Hepatocyte (in vitro differentiated cells): ENCODE data around the gene CHST8. TPM values are rescaled to one million over a fixed set of nuclear protein-coding genes. Genes with fewer than 3 reads are reported as not detected.
"Not testable (repeated sequence)": the region's sequence is repeated elsewhere in the genome, so short reads cannot be mapped to it uniquely, and the experiment has no call there.

ENCODE experiments used
- DNase-seq: peaks from one replicate; pipeline ENCODE4 v3.0.0-alpha.2; 2016; ENCODE audit warnings: low spot score
- H2AFZ ChIP-seq: fragments of 200-600 bp; sonication (generic); 2 replicates; pipeline ENCODE4 v1.6.0; 2016; ENCODE audit warnings: antibody characterized with exemption, mild to moderate bottlenecking
- H3K27ac ChIP-seq: fragments of 200-600 bp; sonication (generic); 2 replicates; pipeline ENCODE4 v1.5.1; 2016; ENCODE audit warnings: mild to moderate bottlenecking
- H3K27me3 ChIP-seq: fragments of 200-600 bp; sonication (generic); 2 replicates; pipeline ENCODE4 v1.6.1; 2016
- H3K36me3 ChIP-seq: fragments of 200-600 bp; sonication (generic); replicated peaks from 2 replicates; pipeline ENCODE4 v1.5.1; 2016; ENCODE audit warnings: low read depth; ENCODE audit not compliant: insufficient read depth
- H3K4me1 ChIP-seq: fragments of 200-600 bp; sonication (generic); 2 replicates; pipeline ENCODE4 v1.5.1; 2016; ENCODE audit warnings: mild to moderate bottlenecking, moderate library complexity; ENCODE audit not compliant: insufficient read depth
- H3K4me2 ChIP-seq: fragments of 200-600 bp; sonication (generic); 2 replicates; pipeline ENCODE4 v1.6.0; 2016
- H3K4me3 ChIP-seq: fragments of 200-600 bp; sonication (generic); 2 replicates; pipeline ENCODE4 v1.5.1; 2016; ENCODE audit warnings: mild to moderate bottlenecking
- H3K79me2 ChIP-seq: fragments of 200-600 bp; sonication (generic); 2 replicates; pipeline ENCODE4 v1.6.0; 2017; ENCODE audit warnings: mild to moderate bottlenecking
- H3K9me2 ChIP-seq: fragments of 200-600 bp; sonication (generic); replicated peaks from 2 replicates; pipeline ENCODE4 v1.6.0; 2017; ENCODE audit warnings: mild to moderate bottlenecking; ENCODE audit not compliant: insufficient read depth
- H3K9me3 ChIP-seq: fragments of 200-600 bp; sonication (generic); 2 replicates; pipeline ENCODE4 v1.5.1; 2016; ENCODE audit warnings: low read depth, mild to moderate bottlenecking
- H4K20me1 ChIP-seq: fragments of 200-600 bp; sonication (generic); 2 replicates; pipeline ENCODE4 v1.6.0; 2016; ENCODE audit warnings: mild to moderate bottlenecking; ENCODE audit not compliant: insufficient read depth, poor library complexity, severe bottlenecking
- EZH2 ChIP-seq: fragments of 200-600 bp; sonication (generic); IDR thresholded peaks from 2 replicates; pipeline ENCODE4 v1.6.1; 2016; ENCODE audit warnings: antibody characterized with exemption, mild to moderate bottlenecking, borderline replicate concordance
- EZH2phosphoT487 ChIP-seq: fragments of 200-600 bp; sonication (generic); IDR thresholded peaks from one replicate; pipeline ENCODE4 v1.6.1; 2018; ENCODE audit warnings: antibody characterized with exemption, mild to moderate bottlenecking, low read depth, moderate library complexity; ENCODE audit not compliant: unreplicated experiment, severe bottlenecking
- WGBS: methylation state at CpG from one replicate; pipeline ENCODE4 v1.1.6; 2016; ENCODE audit warnings: low lambda C conversion rate; ENCODE audit errors: missing lambda C conversion rate; 5-methylcytosine and 5-hydroxymethylcytosine counted together
- polyA plus RNA-seq: library from polyadenylated mRNA; unstranded; fragments of >200 nt; fragmentation: Nextera tagmentation; extraction: Ambion mirVana; gene quantifications from 2 replicates; pipeline ENCODE4 v1.2.1, GENCODE V29; 2016
- total RNA-seq: library from RNA; depleted of rRNA; stranded (reverse); fragments of >200 nt; gene quantifications from 2 replicates; pipeline ENCODE4 v1.2.3, GENCODE V29; 2014
- TF ChIP-seq, protein P1 (sequence below): fragments of 200-600 bp; sonication (generic); IDR thresholded peaks from 2 replicates; pipeline ENCODE4 v1.5.1; 2016; ENCODE audit warnings: antibody characterized with exemption, mild to moderate bottlenecking; ENCODE audit not compliant: poor library complexity

The CHST8 gene
- total and polyA plus RNA-seq, 2 experiments from 2014 or later, result 0.07 to 0.89 TPM

DNA sequence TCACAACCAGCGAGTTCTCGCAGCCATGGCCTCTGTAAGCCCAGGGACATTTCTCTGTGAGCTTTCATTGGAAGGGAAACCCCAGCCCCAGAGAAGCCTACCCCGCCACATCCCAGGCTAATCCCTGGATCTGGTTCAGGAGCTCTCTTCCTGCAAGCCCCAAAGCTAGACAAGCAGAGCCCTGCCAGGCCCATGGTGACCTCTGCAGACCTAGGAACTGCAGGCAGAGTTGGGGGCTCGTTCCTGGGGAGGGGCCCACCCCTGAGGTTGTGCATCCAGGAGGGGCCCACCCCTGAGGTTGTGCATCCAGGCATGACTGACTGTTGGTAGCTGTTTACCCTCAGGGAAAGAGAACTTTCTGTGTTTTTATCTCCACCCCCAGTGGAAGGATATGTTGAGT, 196.7 kb downstream of the CHST8 start:
- Histone ChIP-seq H3K4me2 (no peak overlapping the region), H3K9me3 (no peaks in the 10 kb centered on the region), H3K27ac (no peak overlapping the region), H3K27me3 (no peaks in the 10 kb centered on the region), H3K36me3 (no peaks in the 10 kb centered on the region), H4K20me1 (no peaks in the 10 kb centered on the region), H3K4me3 (no peak overlapping the region), H3K9me2 (no peaks in the 10 kb centered on the region), H2AFZ (no peak overlapping the region), H3K79me2 (no peaks in the 10 kb centered on the region), H3K4me1 (peaks cover 6% of the 10 kb centered on the region)
- DNase-seq, result no peak
- 82% methylated on average over 4 of the region's 4 CpGs for WGBS
- no peak for TF ChIP-seq EZH2phosphoT487
- TF ChIP-seq, protein P1, sequence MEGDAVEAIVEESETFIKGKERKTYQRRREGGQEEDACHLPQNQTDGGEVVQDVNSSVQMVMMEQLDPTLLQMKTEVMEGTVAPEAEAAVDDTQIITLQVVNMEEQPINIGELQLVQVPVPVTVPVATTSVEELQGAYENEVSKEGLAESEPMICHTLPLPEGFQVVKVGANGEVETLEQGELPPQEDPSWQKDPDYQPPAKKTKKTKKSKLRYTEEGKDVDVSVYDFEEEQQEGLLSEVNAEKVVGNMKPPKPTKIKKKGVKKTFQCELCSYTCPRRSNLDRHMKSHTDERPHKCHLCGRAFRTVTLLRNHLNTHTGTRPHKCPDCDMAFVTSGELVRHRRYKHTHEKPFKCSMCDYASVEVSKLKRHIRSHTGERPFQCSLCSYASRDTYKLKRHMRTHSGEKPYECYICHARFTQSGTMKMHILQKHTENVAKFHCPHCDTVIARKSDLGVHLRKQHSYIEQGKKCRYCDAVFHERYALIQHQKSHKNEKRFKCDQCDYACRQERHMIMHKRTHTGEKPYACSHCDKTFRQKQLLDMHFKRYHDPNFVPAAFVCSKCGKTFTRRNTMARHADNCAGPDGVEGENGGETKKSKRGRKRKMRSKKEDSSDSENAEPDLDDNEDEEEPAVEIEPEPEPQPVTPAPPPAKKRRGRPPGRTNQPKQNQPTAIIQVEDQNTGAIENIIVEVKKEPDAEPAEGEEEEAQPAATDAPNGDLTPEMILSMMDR, result no peak
- TF ChIP-seq EZH2, result no peak

DNA sequence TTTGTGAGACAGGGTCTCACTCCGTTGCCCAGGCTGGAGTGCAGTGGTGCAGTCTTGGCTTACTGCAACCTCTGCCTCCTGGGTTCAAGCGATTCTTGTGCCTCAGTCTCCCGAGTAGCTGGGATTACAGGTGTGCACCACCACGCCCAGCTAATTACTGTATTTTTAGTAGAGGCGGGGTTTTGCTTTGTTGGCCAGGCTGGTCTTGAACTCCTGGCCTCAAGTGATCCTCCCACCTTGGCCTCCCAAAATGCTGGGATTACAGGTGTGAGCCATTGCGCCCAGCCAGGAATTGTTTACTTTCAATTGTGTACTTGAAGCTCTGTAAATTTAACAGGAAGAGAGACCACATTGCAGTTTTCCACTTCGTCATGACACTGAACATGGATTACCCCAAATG, 197.3 kb downstream of the CHST8 start:
- not testable (repeated sequence) for H3K27me3 ChIP-seq, H3K4me1 ChIP-seq, H3K27ac ChIP-seq, H3K4me3 ChIP-seq, H3K79me2 ChIP-seq, H4K20me1 ChIP-seq, H3K9me3 ChIP-seq, H3K36me3 ChIP-seq, H3K9me2 ChIP-seq, DNase-seq
- WGBS, result 96% methylated on average over 6 of the region's 7 CpGs
- Histone ChIP-seq H3K4me2 (peak overlapping the region; percentile 75), H2AFZ (peak overlapping the region; percentile 55)

DNA sequence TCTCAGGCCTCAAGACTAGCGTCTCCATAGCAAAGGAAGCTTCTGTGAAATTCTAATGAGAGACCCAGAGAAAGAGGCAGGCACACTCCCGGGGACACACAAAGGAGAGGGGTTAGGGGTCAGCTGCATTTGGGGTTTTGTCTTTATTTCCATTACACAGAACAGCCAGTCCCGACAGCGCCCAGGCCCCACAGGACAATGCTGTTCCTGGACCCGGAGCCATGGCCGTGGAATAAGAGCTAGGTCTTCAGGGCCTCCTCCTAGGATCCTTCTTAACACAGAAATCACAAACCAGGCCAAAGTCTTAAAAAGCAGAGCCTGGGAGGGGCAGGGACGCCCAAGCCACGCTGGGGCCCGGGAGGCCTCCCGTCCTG, 197.7 kb downstream of the CHST8 start:
- 49% methylated on average over 10 of the region's 10 CpGs for WGBS
- DNase-seq, result no peak
- no peak overlapping the region for H3K4me3 ChIP-seq

DNA sequence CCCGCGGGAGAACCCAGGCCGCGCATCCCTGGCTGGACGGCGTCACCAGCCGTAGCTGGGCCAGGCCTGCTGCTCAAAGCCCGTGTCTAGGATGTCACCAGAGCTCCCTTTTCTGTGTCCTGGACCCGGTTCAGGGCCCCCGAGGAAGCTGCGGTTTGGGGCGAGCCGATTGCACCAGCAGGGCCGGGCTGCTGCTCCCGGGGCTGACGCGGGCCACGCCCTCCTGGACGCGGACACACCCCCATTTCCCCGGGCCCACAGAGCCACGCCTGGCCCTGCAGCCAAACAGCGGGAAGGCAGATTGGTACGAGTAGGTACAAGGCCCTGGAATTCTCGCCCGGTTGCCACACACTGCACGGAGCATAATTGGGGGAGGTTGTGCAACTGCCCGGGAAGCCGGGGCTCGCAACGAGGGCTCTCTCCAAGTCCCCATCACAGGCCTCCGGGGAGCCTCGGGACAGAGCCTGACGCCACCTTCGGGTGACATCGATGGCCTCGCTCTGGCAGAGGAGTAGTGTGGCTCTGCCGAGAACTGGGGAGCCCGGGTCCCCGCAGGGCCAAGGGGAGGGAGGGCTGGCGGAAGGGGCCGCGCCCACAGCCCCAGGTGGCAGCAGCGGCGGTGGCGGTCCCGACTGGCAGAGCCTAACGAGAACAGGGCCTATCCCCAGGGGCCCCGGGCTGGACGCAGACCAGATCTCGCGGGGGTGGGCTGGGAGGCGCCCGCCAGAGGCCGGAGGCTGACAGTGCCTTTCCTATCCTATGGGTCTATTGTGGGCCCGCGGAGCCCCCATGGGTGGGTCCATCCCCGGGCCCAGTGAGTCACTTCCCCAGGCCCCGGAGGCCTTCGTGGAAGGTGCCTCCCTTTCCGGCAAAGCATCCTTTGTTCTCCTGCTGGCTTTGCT, 198.4 kb downstream of the CHST8 start:
- peak overlapping the region; percentile 27 for H3K27ac ChIP-seq
- H4K20me1 ChIP-seq, result no peaks in the 10 kb centered on the region
- no peaks in the 10 kb centered on the region for H3K36me3 ChIP-seq
- no peak overlapping the region for H3K4me3 ChIP-seq
- H3K4me1 ChIP-seq, result peaks cover 6% of the 10 kb centered on the region
- H3K4me2 ChIP-seq, result peak overlapping the region; percentile 75
- peak overlapping the region; percentile 55 for H2AFZ ChIP-seq
- H3K9me3 ChIP-seq, result no peaks in the 10 kb centered on the region
- WGBS, result 11% methylated on average over 49 of the region's 61 CpGs
- TF ChIP-seq EZH2, result no peak
- TF ChIP-seq, protein P1, result no peak
- DNase-seq, result peak; percentile 74
- no peaks in the 10 kb centered on the region for H3K9me2 ChIP-seq
- H3K79me2 ChIP-seq, result no peaks in the 10 kb centered on the region
- no peaks in the 10 kb centered on the region for H3K27me3 ChIP-seq

More for the DNA sequence above, 197.7 kb downstream of the CHST8 start:
- peak overlapping the region; percentile 55 for H2AFZ ChIP-seq
- no peaks in the 10 kb centered on the region for H3K36me3 ChIP-seq
- H4K20me1 ChIP-seq, result no peaks in the 10 kb centered on the region
- peak overlapping the region; percentile 25 for H3K27ac ChIP-seq
- H3K27me3 ChIP-seq, result no peaks in the 10 kb centered on the region
- H3K9me2 ChIP-seq, result no peaks in the 10 kb centered on the region
- H3K4me2 ChIP-seq, result peak overlapping the region; percentile 75
- H3K79me2 ChIP-seq, result no peaks in the 10 kb centered on the region
- peaks cover 6% of the 10 kb centered on the region for H3K4me1 ChIP-seq
- no peaks in the 10 kb centered on the region for H3K9me3 ChIP-seq
- no peak for TF ChIP-seq EZH2phosphoT487
- TF ChIP-seq EZH2, result no peak
- TF ChIP-seq, protein P1, result no peak
